A673 (cell line): Measurements from ENCODE around the gene RACGAP1. TPM values are rescaled to one million over a fixed set of nuclear protein-coding genes. Genes with fewer than 3 reads are reported as not detected.

Experiments used
- BruUV-seq: library from RNA; stranded (reverse); fragments of 400-500 nt; replicated peaks from 2 replicates; lab custom pipeline; 2021; lab: Mats Ljungman, UMichigan
- CTCF ChIA-PET: fragments of 300-600 bp; sonication (Branson Sonifier 250); formaldehyde crosslinking; loops from one replicate; lab custom pipeline; 2022; ENCODE audit warnings: antibody characterized with exemption; lab: Charles Lee
- POLR2A ChIA-PET: fragments of 300-600 bp; sonication (Branson Sonifier 250); formaldehyde crosslinking; loops from one replicate; lab custom pipeline; 2022; ENCODE audit warnings: antibody characterized with exemption; ENCODE audit not compliant: low non-redundant PET; lab: Charles Lee
- DNase-seq: peaks from one replicate; pipeline ENCODE4 v3.0.0-alpha.2; 2015; ENCODE audit warnings: low spot score
- H3K27ac ChIP-seq: fragments of 200-600 bp; sonication (generic); 2 replicates; pipeline ENCODE4 v1.5.1; 2016; ENCODE audit warnings: mixed run types, low read depth, mild to moderate bottlenecking, mixed read lengths, antibody characterized with exemption, low read length; ENCODE audit not compliant: poor library complexity, severe bottlenecking
- H3K27me3 ChIP-seq: fragments of 200-600 bp; sonication (generic); replicated peaks from 2 replicates; pipeline ENCODE4 v1.6.1; 2017; ENCODE audit warnings: mixed run types, low read depth, mild to moderate bottlenecking, mixed read lengths, antibody characterized with exemption, low read length; ENCODE audit not compliant: insufficient read depth, poor library complexity
- H3K36me3 ChIP-seq: fragments of 200-600 bp; sonication (generic); 2 replicates; pipeline ENCODE4 v1.6.1; 2016; ENCODE audit warnings: mixed run types, mild to moderate bottlenecking, mixed read lengths, antibody characterized with exemption, low read length; ENCODE audit not compliant: insufficient read depth, poor library complexity, severe bottlenecking
- H3K4me1 ChIP-seq: fragments of 200-600 bp; sonication (generic); 2 replicates; pipeline ENCODE4 v1.6.1; 2017; ENCODE audit warnings: mixed run types, mild to moderate bottlenecking, mixed read lengths, antibody characterized with exemption, low read length; ENCODE audit not compliant: insufficient read depth, poor library complexity, severe bottlenecking
- H3K4me3 ChIP-seq: fragments of 200-600 bp; sonication (generic); 2 replicates; pipeline ENCODE4 v1.5.1; 2016; ENCODE audit warnings: low read depth, mixed run types, mild to moderate bottlenecking, mixed read lengths, low read length; ENCODE audit not compliant: poor library complexity, severe bottlenecking
- H3K9me3 ChIP-seq: fragments of 200-600 bp; sonication (generic); 2 replicates; pipeline ENCODE4 v1.6.1; 2016; ENCODE audit warnings: mixed run types, low read depth, mild to moderate bottlenecking, mixed read lengths, antibody characterized with exemption, low read length; ENCODE audit not compliant: poor library complexity, severe bottlenecking
- CTCF ChIP-seq: fragments of 300-800, 200-600 bp; sonication (generic); conservative IDR thresholded peaks from 2 replicates; pipeline ENCODE4 v1.5.1; 2017; ENCODE audit warnings: low read depth, mild to moderate bottlenecking, antibody characterized with exemption, low read length, moderate library complexity, mixed read lengths
- EZH2 ChIP-seq: fragments of 200-600 bp; sonication (generic); IDR thresholded peaks from 2 replicates; pipeline ENCODE4 v1.6.1; 2017; ENCODE audit warnings: borderline replicate concordance, low read depth, mild to moderate bottlenecking, mixed read lengths, antibody characterized with exemption, low read length; ENCODE audit not compliant: poor library complexity, severe bottlenecking
- intact Hi-C: fragments of 100-400 bp; cut with micrococcal nuclease; formaldehyde crosslinking; loops from one replicate; pipeline ENCODE4 v1.10.0; 2022; ENCODE audit not compliant: unreplicated experiment
- total RNA-seq: library from RNA; stranded (reverse); gene quantifications from 2 replicates; pipeline ENCODE4 v1.2.3, GENCODE V29; 2021

The RACGAP1 gene
- total RNA-seq, 1 experiment from 2014 or later, result 173 TPM

GRCh38 chr12:49959685-49960473, 65.4 kb downstream of the RACGAP1 start:
- Histone ChIP-seq H3K4me1 (no peaks in the 10 kb centered on the region), H3K4me3 (no peak overlapping the region), H3K9me3 (no peaks in the 10 kb centered on the region), H3K27me3 (peaks cover 50% of the 10 kb centered on the region), H3K36me3 (no peaks in the 10 kb centered on the region), H3K27ac (no peak overlapping the region)
- TF ChIP-seq CTCF (no peak), EZH2 (no peak)
- no TSS peak for BruUV-seq
- DNase-seq, result no peak
- POLR2A ChIA-PET, result no interaction called here
- intact Hi-C loops, result no loop called here
- CTCF ChIA-PET, result interaction anchor here (1.0 kb wide), 1 partner anchor 14 kb away, joined by 6 read pairs; no protein-coding TSS in a partner anchor

- Histone ChIP-seq H3K27me3 (peaks cover 55% of the 10 kb centered on the region), H3K27ac (no peak overlapping the region), H3K9me3 (no peaks in the 10 kb centered on the region), H3K4me1 (no peaks in the 10 kb centered on the region), H3K4me3 (no peak overlapping the region), H3K36me3 (no peaks in the 10 kb centered on the region)
- BruUV-seq, result no TSS peak
- ChIA-PET CTCF (no interaction called here), POLR2A (no interaction called here)
- TF ChIP-seq CTCF, result no peak
- intact Hi-C loops, result no loop called here
- no peak for DNase-seq
Measured at GRCh38 chr12:49957570-49957967, 67.7 kb downstream of the RACGAP1 start.

GRCh38 chr12:49956663-49957569, 68.4 kb downstream of the RACGAP1 start:
- DNase-seq, result no peak
- no peak for TF ChIP-seq CTCF
- no peak overlapping the region for H3K27ac ChIP-seq
- BruUV-seq, result no TSS peak
- POLR2A ChIA-PET, result no interaction called here
- intact Hi-C loops, result no loop called here
- H3K4me1 ChIP-seq, result no peaks in the 10 kb centered on the region
- H3K4me3 ChIP-seq, result no peak overlapping the region
- CTCF ChIA-PET, result no interaction called here
- no peaks in the 10 kb centered on the region for H3K36me3 ChIP-seq
- H3K9me3 ChIP-seq, result no peaks in the 10 kb centered on the region
- H3K27me3 ChIP-seq, result peaks cover 52% of the 10 kb centered on the region
